IPS DF 6.9 (cell line): ENCODE measurements around the gene GRIK4.
"Not testable (repeated sequence)": the region's sequence is repeated elsewhere in the genome, so short reads cannot be mapped to it uniquely, and the experiment has no call there.

Source experiments
- DNase-seq: peaks from one replicate; pipeline ENCODE4 v3.0.0-alpha.2; 2013; ENCODE audit warnings: low read depth, low spot score
- H3K27ac ChIP-seq: one replicate; pipeline ENCODE4 v1.5.1; 2013; ENCODE audit warnings: low read length, control low read depth
- H3K27me3 ChIP-seq: 2 replicates; pipeline ENCODE4 v1.6.1; 2013; ENCODE audit warnings: mild to moderate bottlenecking, low read length; ENCODE audit not compliant: control insufficient read depth, insufficient read depth
- H3K36me3 ChIP-seq: 2 replicates; pipeline ENCODE4 v1.6.1; 2013; ENCODE audit warnings: low read length; ENCODE audit not compliant: control insufficient read depth, insufficient read depth
- H3K4me1 ChIP-seq: 2 replicates; pipeline ENCODE4 v1.6.1; 2013; ENCODE audit warnings: low read length; ENCODE audit not compliant: control insufficient read depth, insufficient read depth
- H3K4me3 ChIP-seq: 2 replicates; pipeline ENCODE4 v1.5.1; 2013; ENCODE audit warnings: mild to moderate bottlenecking, low read length
- H3K9me3 ChIP-seq: 2 replicates; pipeline ENCODE4 v1.6.1; 2013; ENCODE audit warnings: low read length, inconsistent platforms; ENCODE audit not compliant: control insufficient read depth, insufficient read depth
- WGBS: extraction: QIAGEN DNeasy Blood & Tissue Kit; methylation state at CpG from one replicate; pipeline ENCODE4 v1.1.7; 2013; ENCODE audit warnings: mixed read lengths, missing lambda C conversion rate; ENCODE audit not compliant: insufficient read length, insufficient coverage; 5-methylcytosine and 5-hydroxymethylcytosine counted together

GRIK4 gene

GRCh38 chr11:120575461-120575860 is 63.9 kb downstream of the GRIK4 start:
- Histone ChIP-seq H3K4me3 (no peak overlapping the region), H3K9me3 (no peaks in the 10 kb centered on the region), H3K4me1 (peaks cover 2% of the 10 kb centered on the region; the same call in 1 of the 2 replicates), H3K27ac (no peak overlapping the region), H3K27me3 (no peaks in the 10 kb centered on the region), H3K36me3 (no peaks in the 10 kb centered on the region)
- WGBS, result no CpG with 5 or more reads among the region's 9 CpGs
- DNase-seq, result no peak

GRCh38 chr11:120576606-120577005 is 65.1 kb downstream of the GRIK4 start:
- no CpG with 5 or more reads among the region's 7 CpGs for WGBS
- Histone ChIP-seq H3K9me3 (no peaks in the 10 kb centered on the region), H3K4me3 (no peak overlapping the region), H3K27ac (no peak overlapping the region), H3K36me3 (no peaks in the 10 kb centered on the region), H3K27me3 (no peaks in the 10 kb centered on the region), H3K4me1 (peaks cover 2% of the 10 kb centered on the region; the same call in 1 of the 2 replicates)
- no peak for DNase-seq

- no peak for DNase-seq
- Histone ChIP-seq H3K36me3 (no peaks in the 10 kb centered on the region), H3K4me3 (no peak overlapping the region), H3K9me3 (no peaks in the 10 kb centered on the region), H3K27ac (no peak overlapping the region), H3K27me3 (no peaks in the 10 kb centered on the region), H3K4me1 (peaks cover 2% of the 10 kb centered on the region; the same call in 1 of the 2 replicates)
- WGBS, result no CpG with 5 or more reads among the region's 2 CpGs
These were observed 65.5 kb downstream of the GRIK4 start for GRCh38 chr11:120577041-120577440.

GRCh38 chr11:120577624-120578363 is 66.2 kb downstream of the GRIK4 start:
- Histone ChIP-seq H3K9me3 (no peaks in the 10 kb centered on the region), H3K36me3 (no peaks in the 10 kb centered on the region), H3K27me3 (no peaks in the 10 kb centered on the region), H3K4me1 (peaks cover 2% of the 10 kb centered on the region; the same call in 1 of the 2 replicates), H3K4me3 (no peak overlapping the region), H3K27ac (no peak overlapping the region)
- no peak for DNase-seq
- no CpG with 5 or more reads among the region's 7 CpGs for WGBS

- Histone ChIP-seq H3K4me3 (no peak overlapping the region), H3K4me1 (peaks cover 2% of the 10 kb centered on the region; the same call in 1 of the 2 replicates), H3K27ac (no peak overlapping the region), H3K27me3 (no peaks in the 10 kb centered on the region), H3K9me3 (no peaks in the 10 kb centered on the region), H3K36me3 (no peaks in the 10 kb centered on the region)
- DNase-seq, result no peak
- WGBS, result no CpG with 5 or more reads among the region's 14 CpGs
These were observed 67.1 kb downstream of the GRIK4 start for GRCh38 chr11:120578596-120579154.

GRCh38 chr11:120579611-120580031 is 68.1 kb downstream of the GRIK4 start:
- no peak overlapping the region for H3K27ac ChIP-seq
- WGBS, result no CpG with 5 or more reads among the region's 7 CpGs
- peaks cover 2% of the 10 kb centered on the region; the same call in 1 of the 2 replicates for H3K4me1 ChIP-seq
- no peaks in the 10 kb centered on the region for H3K36me3 ChIP-seq
- DNase-seq, result no peak
- H3K27me3 ChIP-seq, result no peaks in the 10 kb centered on the region
- H3K9me3 ChIP-seq, result no peaks in the 10 kb centered on the region
- H3K4me3 ChIP-seq, result no peak overlapping the region

GRCh38 chr11:120581313-120581712 is 69.8 kb downstream of the GRIK4 start:
- no CpG with 5 or more reads among the region's 4 CpGs for WGBS
- H3K27me3 ChIP-seq, result no peaks in the 10 kb centered on the region; the same call in 1 of the 2 replicates
- no peak overlapping the region for H3K27ac ChIP-seq
- no peaks in the 10 kb centered on the region for H3K9me3 ChIP-seq
- H3K4me3 ChIP-seq, result no peak overlapping the region
- no peak for DNase-seq
- no peaks in the 10 kb centered on the region for H3K4me1 ChIP-seq
- no peaks in the 10 kb centered on the region for H3K36me3 ChIP-seq

GRCh38 chr11:120582535-120582934 is 71.0 kb downstream of the GRIK4 start:
- H3K36me3 ChIP-seq, H3K4me3 ChIP-seq, H3K27me3 ChIP-seq, H3K27ac ChIP-seq, H3K4me1 ChIP-seq, DNase-seq, H3K9me3 ChIP-seq: not testable (repeated sequence)
- whole genome bisulfite sequencing, result no CpG with 5 or more reads among the region's 3 CpGs

- Histone ChIP-seq H3K4me1 (peaks cover 2% of the 10 kb centered on the region; the same call in 1 of the 2 replicates), H3K4me3 (no peak overlapping the region), H3K36me3 (no peaks in the 10 kb centered on the region), H3K27me3 (no peaks in the 10 kb centered on the region; the same call in 1 of the 2 replicates), H3K27ac (no peak overlapping the region), H3K9me3 (no peaks in the 10 kb centered on the region)
- WGBS, result 100% methylated on average over 2 of the region's 3 CpGs
- DNase-seq, result no peak
These were observed 74.5 kb downstream of the GRIK4 start for GRCh38 chr11:120586072-120586471.

GRCh38 chr11:120586728-120587127 is 75.2 kb downstream of the GRIK4 start:
- Histone ChIP-seq H3K4me3 (no peak overlapping the region), H3K27ac (no peak overlapping the region), H3K4me1 (peaks cover 2% of the 10 kb centered on the region; the same call in 1 of the 2 replicates), H3K27me3 (no peaks in the 10 kb centered on the region; the same call in 1 of the 2 replicates), H3K9me3 (no peaks in the 10 kb centered on the region), H3K36me3 (no peaks in the 10 kb centered on the region)
- DNase-seq, result no peak
- WGBS, result no CpG with 5 or more reads among the region's 7 CpGs
